Body of pancreas (tissue), 4 donors: ENCODE results near the gene ADAMTS2. TPM values are rescaled to one million over a fixed set of nuclear protein-coding genes. Genes with fewer than 3 reads are reported as not detected.

ENCODE experiments used
- ATAC-seq: fragments of 150-250 bp; one replicate; pipeline ENCODE4 v1.9.1; 2016
- DNase-seq, 4 donors: peaks; one replicate each; pipeline ENCODE4 v3.0.0-alpha.2; 2019
- H3K27ac ChIP-seq, 4 donors: fragments of 200-600 bp; sonication (generic); 1 replicate in 3 of 4; 2 replicates in 1 of 4; pipeline versions ENCODE4 v1.5.1 to v1.6.1; 2016 to 2019; ENCODE audit warnings: mild to moderate bottlenecking in 1 of 4, mixed read lengths in 1 of 4, moderate library complexity in 1 of 4
- H3K27me3 ChIP-seq, 2 donors: fragments of 200-600 bp; sonication (generic); one replicate each; pipeline ENCODE4 v1.6.0; 2016; ENCODE audit warnings: mild to moderate bottlenecking in 1 of 2
- H3K36me3 ChIP-seq, 2 donors: fragments of 200-600 bp; sonication (generic); replicated peaks in 1 of 2; 2 replicates each; pipeline ENCODE4 v1.5.1; 2016; ENCODE audit warnings: low read depth in 2 of 2; ENCODE audit not compliant: insufficient read depth in 1 of 2
- H3K4me1 ChIP-seq: fragments of 200-600 bp; sonication (generic); one replicate; pipeline ENCODE4 v1.6.0; 2016
- H3K4me3 ChIP-seq, 2 donors: fragments of 200-600 bp; sonication (generic); 1 replicate in 1 of 2; 2 replicates in 1 of 2; pipeline ENCODE4 v1.5.1; 2016 to 2019
- H3K9me3 ChIP-seq, 3 donors: fragments of 200-600 bp; sonication (generic); 1 replicate in 2 of 3; 2 replicates in 1 of 3; pipeline ENCODE4 v1.5.1; 2016
- POLR2A ChIP-seq, 3 donors: fragments of 450-650 bp; IDR thresholded peaks; one replicate each; pipeline ENCODE4 v1.6.1; 2016; ENCODE audit warnings: antibody characterized with exemption in 3 of 3, mild to moderate bottlenecking in 2 of 3
- WGBS, 2 donors: methylation state at CpG; one replicate each; pipeline ENCODE4 v1.1.5; 2017; 5-methylcytosine and 5-hydroxymethylcytosine counted together
- intact Hi-C: fragments of 100-400 bp; cut with DNase I; formaldehyde crosslinking; loops from one replicate; pipeline ENCODE4 v1.15.1; 2023
- total RNA-seq, 2 donors: library from RNA; depleted of rRNA; stranded (reverse); fragments of >200 nt; gene quantifications; one replicate each; pipeline ENCODE4 v1.1.0, GENCODE V29; 2016
- TF ChIP-seq, protein P1 (sequence below), 7 experiments: fragments of 450-650 bp in 4 of 7; fragments of 200-600 bp in 3 of 7; sonication (generic) in 3 of 7; IDR thresholded peaks; one replicate each; pipeline ENCODE4 v1.5.1; 2016 to 2019; ENCODE audit warnings: antibody characterized with exemption in 7 of 7

ADAMTS2 gene
- total RNA-seq, 2 donors from 2014 or later = 9.1 to 19.1 TPM

DNA sequence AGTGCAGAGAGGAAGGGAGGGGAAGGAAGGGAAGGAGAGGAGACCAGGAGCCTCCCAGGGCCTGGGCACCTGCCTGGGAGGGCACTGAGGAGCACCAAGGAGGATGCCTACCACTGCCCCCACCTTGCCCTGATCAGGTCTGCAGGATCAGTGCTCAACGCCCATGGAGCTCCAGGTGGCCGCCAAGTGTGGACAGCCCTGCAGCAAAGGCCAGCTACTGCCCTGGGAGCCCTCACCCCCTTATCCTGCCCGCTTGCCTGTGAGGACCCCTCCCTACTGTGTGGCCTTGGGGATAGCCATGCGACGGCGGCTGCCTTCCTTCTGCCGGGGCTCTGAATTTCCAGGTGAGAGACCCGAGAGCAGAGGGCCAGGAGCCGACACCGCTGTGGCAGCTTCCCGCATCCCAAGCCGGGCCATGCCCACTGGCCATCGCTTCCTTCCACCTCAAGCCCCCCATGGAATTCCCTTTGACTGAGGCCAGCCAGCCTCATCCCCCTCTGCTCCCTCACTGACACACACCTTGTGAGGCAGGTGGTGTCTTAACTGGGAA lies 12.4 kb downstream of the ADAMTS2 start:
- intact Hi-C loops = no loop called here
- H3K27ac ChIP-seq = no peak overlapping the region
- TF ChIP-seq, protein P1, sequence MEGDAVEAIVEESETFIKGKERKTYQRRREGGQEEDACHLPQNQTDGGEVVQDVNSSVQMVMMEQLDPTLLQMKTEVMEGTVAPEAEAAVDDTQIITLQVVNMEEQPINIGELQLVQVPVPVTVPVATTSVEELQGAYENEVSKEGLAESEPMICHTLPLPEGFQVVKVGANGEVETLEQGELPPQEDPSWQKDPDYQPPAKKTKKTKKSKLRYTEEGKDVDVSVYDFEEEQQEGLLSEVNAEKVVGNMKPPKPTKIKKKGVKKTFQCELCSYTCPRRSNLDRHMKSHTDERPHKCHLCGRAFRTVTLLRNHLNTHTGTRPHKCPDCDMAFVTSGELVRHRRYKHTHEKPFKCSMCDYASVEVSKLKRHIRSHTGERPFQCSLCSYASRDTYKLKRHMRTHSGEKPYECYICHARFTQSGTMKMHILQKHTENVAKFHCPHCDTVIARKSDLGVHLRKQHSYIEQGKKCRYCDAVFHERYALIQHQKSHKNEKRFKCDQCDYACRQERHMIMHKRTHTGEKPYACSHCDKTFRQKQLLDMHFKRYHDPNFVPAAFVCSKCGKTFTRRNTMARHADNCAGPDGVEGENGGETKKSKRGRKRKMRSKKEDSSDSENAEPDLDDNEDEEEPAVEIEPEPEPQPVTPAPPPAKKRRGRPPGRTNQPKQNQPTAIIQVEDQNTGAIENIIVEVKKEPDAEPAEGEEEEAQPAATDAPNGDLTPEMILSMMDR (IDR thresholded peaks at IDR 0.05) = no peak
- TF ChIP-seq POLR2A (IDR thresholded peaks at IDR 0.05) = no peak
- H3K9me3 ChIP-seq = no peaks in the 10 kb centered on the region
- no peak for DNase-seq
- WGBS, 2 donors = 76 to 85% methylated on average over 11 to 12 of the region's 13 CpGs
- H3K4me1 ChIP-seq = no peaks in the 10 kb centered on the region
- H3K4me3 ChIP-seq = no peak overlapping the region
- no peaks in the 10 kb centered on the region for H3K27me3 ChIP-seq
- ATAC-seq = no peak
- H3K36me3 ChIP-seq = no peaks in the 10 kb centered on the region

DNA sequence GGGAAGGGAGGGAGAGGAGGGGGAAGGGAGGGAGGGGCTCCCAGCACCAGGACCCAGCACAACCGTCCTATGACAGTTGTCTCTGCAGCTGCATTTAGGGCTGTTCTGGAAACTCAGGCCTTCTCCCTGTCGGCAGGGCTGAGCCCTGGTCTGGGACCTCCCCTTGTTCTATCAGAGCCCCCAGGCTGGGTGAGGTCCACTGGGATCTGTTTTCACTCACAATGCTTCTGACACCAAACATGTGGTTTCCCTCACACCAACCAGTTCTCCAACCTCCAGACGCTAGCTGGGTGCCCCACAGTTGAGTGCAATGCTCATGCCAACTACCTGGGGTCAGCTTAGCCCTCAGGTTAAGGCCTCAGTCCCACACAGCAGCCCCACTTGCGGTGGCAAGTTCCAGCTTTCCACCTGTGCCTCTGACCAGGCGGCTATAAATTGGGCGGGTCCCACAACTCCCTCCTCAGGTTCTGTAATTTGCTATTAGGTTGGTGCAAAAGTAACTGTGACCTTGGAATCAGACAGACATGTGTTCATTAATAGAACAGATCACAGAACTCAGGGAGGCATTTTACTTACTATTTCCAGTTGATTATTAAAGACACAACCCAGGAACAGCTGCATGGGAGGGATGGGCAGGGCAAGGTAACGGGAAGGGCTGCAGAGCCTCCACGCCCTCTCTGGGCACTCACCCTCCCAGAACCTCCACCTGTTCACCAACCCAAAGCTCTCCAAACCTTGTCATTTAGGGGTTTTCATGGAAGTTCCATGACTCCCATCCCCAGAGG lies 13.5 kb downstream of the ADAMTS2 start:
- Histone ChIP-seq H3K4me3 (no peak overlapping the region), H3K36me3 (no peaks in the 10 kb centered on the region), H3K9me3 (no peaks in the 10 kb centered on the region), H3K27ac (no peak overlapping the region), H3K27me3 (no peaks in the 10 kb centered on the region), H3K4me1 (no peaks in the 10 kb centered on the region)
- WGBS, 2 donors = 48 to 68% methylated on average over 7 to 8 of the region's 8 CpGs
- TF ChIP-seq POLR2A (IDR thresholded peaks at IDR 0.05) = no peak
- TF ChIP-seq, protein P1 (IDR thresholded peaks at IDR 0.05) = no peak
- DNase-seq (no peak), ATAC-seq (no peak)
- intact Hi-C loops = no loop called here

DNA sequence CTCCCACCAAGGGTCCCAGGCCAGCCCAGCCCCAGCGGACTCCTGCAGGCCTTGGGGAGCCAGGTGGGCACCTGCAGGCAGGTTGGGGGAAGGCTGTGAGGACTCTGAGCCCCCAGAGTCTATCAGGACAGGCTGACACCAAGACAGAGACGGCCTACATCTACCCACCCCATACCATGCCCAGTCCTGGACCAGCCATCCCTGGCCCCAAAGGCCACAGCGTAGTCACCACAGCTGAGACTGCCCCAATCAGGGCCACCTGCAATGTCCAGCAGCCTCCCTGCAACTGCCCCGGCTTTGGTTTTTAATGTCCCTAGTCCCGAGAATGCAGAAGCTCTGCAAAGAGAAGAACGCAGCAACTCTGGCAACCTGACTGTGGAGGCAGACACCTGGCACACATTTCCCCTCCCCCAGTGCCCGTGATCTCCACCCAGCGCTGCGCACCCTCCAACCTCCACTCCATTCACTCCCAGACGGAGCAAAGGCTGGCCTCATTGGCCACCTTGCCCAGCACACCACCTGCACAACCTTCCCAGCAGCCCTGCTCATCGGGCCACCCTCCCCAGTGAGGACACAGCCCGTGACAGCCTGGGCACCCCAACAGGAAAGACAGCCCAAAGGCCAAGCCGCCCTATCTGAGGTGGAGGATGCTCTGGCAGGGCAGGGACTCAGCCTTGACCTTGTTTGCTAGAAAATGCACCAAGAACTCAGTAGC lies 14.9 kb downstream of the ADAMTS2 start:
- Histone ChIP-seq H3K9me3 (no peaks in the 10 kb centered on the region), H3K36me3 (no peaks in the 10 kb centered on the region), H3K27me3 (no peaks in the 10 kb centered on the region), H3K27ac (no peak overlapping the region), H3K4me3 (no peak overlapping the region), H3K4me1 (no peaks in the 10 kb centered on the region)
- 62 to 74% methylated on average over 11 to 13 of the region's 13 CpGs for WGBS, 2 donors
- intact Hi-C loops = no loop called here
- DNase-seq = no peak
- no peak for ATAC-seq
- TF ChIP-seq POLR2A (IDR thresholded peaks at IDR 0.05) = no peak

DNA sequence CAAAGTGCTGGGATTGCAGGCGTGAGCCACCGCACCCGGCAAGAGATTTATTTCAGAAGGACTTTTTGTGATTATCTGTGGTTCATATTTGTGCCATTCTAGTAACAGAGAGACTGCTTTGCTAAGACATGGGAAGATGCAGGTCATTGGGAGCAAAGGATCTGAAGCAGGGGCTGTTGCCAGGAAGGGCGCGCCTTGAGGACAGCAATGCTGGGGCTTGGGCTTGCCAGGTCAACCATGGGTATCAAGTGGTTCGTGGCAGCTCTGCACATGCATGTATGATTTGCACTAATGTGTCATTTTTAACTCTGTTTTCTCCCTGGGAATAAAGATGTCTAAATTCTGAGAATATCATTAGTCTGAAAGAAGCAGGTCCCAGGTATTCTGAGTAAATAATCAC lies 17.0 kb downstream of the ADAMTS2 start:
- Histone ChIP-seq H3K4me1 (no peaks in the 10 kb centered on the region), H3K9me3 (no peaks in the 10 kb centered on the region), H3K27ac (no peak overlapping the region), H3K36me3 (no peaks in the 10 kb centered on the region), H3K4me3 (no peak overlapping the region), H3K27me3 (no peaks in the 10 kb centered on the region)
- no peak for DNase-seq
- no peak for ATAC-seq
- no peak for TF ChIP-seq POLR2A (IDR thresholded peaks at IDR 0.05)
- TF ChIP-seq, protein P1 (IDR thresholded peaks at IDR 0.05) = no peak
- WGBS, 2 donors = 87 to 90% methylated on average over 6 of the region's 6 CpGs
- intact Hi-C loops = no loop called here

DNA sequence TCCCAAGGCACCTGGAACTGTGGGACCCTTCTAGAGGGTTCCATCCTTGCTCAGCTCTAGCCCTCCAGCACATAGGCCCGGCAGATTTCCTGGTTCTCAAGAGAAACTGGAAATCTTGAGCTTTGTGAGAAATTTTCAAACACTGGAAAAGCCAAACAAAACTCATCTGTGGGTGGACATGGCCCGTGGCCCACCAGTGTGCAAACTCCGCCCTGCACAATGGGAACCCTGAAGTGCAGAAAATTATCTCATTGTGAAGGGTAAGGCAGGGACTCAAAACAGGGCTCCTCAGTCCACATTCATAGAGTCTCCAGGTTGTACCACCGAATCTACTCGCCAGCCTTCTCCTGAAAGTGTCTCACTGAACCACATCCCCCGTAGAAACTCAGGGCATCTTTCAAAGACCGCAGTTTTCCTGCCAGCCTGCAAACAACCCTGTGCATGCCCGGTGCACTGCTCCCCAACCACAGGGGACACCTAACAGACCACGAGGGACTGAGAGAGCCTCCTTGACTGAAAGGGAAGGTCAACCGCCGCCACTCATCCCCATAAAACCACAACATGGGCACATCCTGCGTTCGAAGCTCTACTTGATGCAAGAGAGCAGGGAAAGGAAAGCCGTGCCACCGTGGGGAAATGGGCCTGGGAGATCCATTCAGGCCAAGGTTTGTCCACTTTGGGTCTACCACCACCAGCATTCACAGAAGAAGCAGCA lies 18.1 kb downstream of the ADAMTS2 start:
- 71 to 74% methylated on average over 15 of the region's 15 CpGs for WGBS, 2 donors
- H3K27ac ChIP-seq = peak overlapping the region in 1 of 4 donors; percentile 17
- ATAC-seq (no peak), DNase-seq (no peak)
- TF ChIP-seq, protein P1 (IDR thresholded peaks at IDR 0.05) = no peak
- TF ChIP-seq POLR2A (IDR thresholded peaks at IDR 0.05) = no peak
- no peaks in the 10 kb centered on the region for H3K9me3 ChIP-seq
- H3K4me1 ChIP-seq = no peaks in the 10 kb centered on the region
- intact Hi-C loops = no loop called here
- H3K4me3 ChIP-seq = no peak overlapping the region
- H3K27me3 ChIP-seq = no peaks in the 10 kb centered on the region
- H3K36me3 ChIP-seq = no peaks in the 10 kb centered on the region
